Osteocyte (in vitro differentiated cells): ENCODE data around the gene PIGT. TPM values are rescaled to one million over a fixed set of nuclear protein-coding genes. Genes with fewer than 3 reads are reported as not detected.
A peak's percentile ranks its signal among the peaks of the same experiment; 100 is the strongest.

Source experiments
- DNase-seq: peaks from one replicate; pipeline ENCODE4 v3.0.0; 2021; ENCODE audit warnings: mixed read lengths; ENCODE audit not compliant: unreplicated experiment; ENCODE audit errors: extremely low spot score
- H3K27ac Mint-ChIP-seq: one replicate; pipeline ENCODE4 v1.8.0; 2021; ENCODE audit warnings: mild to moderate bottlenecking, mixed read lengths; ENCODE audit not compliant: unreplicated experiment
- H3K27me3 Mint-ChIP-seq: one replicate; pipeline ENCODE4 v1.8.0; 2021; ENCODE audit warnings: mixed read lengths; ENCODE audit not compliant: unreplicated experiment
- H3K36me3 Mint-ChIP-seq: one replicate; pipeline ENCODE4 v1.8.0; 2021; ENCODE audit warnings: mixed read lengths; ENCODE audit not compliant: unreplicated experiment
- H3K4me1 Mint-ChIP-seq: one replicate; pipeline ENCODE4 v1.8.0; 2021; ENCODE audit warnings: mixed read lengths; ENCODE audit not compliant: unreplicated experiment
- H3K4me3 Mint-ChIP-seq: one replicate; pipeline ENCODE4 v1.8.0; 2021; ENCODE audit warnings: mild to moderate bottlenecking, moderate library complexity, mixed read lengths; ENCODE audit not compliant: unreplicated experiment
- H3K9me3 Mint-ChIP-seq: one replicate; pipeline ENCODE4 v1.8.0; 2021; ENCODE audit warnings: mixed read lengths; ENCODE audit not compliant: unreplicated experiment
- total RNA-seq: library from RNA; stranded (reverse); gene quantifications from 2 replicates; pipeline ENCODE4 v1.2.1, GENCODE V29; 2021
- TF ChIP-seq, protein P1 (sequence below): fragments of 200-600 bp; sonication (generic); IDR thresholded peaks from 2 replicates; pipeline ENCODE4 v1.5.0; 2021; ENCODE audit warnings: antibody characterized with exemption, mild to moderate bottlenecking, moderate library complexity

PIGT gene
- total RNA-seq, 1 donor from 2014 or later: 140 TPM

DNA sequence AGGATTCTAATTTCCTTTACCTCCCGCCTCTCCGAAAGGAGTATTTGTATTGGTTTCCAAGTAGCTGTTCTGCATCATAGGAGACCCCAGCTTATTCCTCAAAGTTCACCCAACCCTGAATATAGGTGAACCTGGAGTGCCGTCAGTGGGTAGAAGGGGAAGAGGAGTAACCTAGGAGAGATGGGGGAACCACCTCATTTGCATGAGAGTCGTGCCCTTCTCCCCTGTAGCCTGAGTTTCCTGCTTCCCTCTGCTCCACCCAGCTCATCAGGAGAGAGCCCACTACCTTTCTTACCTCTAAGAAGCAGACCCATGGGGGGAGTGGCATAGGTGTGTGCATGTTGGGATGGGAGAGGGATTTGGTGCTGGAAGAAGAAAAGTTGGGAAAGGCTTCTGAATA lies 36.3 kb downstream of the PIGT start:
- no peaks in the 10 kb centered on the region for H3K9me3 Mint-ChIP-seq
- TF ChIP-seq, protein P1, sequence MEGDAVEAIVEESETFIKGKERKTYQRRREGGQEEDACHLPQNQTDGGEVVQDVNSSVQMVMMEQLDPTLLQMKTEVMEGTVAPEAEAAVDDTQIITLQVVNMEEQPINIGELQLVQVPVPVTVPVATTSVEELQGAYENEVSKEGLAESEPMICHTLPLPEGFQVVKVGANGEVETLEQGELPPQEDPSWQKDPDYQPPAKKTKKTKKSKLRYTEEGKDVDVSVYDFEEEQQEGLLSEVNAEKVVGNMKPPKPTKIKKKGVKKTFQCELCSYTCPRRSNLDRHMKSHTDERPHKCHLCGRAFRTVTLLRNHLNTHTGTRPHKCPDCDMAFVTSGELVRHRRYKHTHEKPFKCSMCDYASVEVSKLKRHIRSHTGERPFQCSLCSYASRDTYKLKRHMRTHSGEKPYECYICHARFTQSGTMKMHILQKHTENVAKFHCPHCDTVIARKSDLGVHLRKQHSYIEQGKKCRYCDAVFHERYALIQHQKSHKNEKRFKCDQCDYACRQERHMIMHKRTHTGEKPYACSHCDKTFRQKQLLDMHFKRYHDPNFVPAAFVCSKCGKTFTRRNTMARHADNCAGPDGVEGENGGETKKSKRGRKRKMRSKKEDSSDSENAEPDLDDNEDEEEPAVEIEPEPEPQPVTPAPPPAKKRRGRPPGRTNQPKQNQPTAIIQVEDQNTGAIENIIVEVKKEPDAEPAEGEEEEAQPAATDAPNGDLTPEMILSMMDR: no peak
- H3K27ac Mint-ChIP-seq: no peak overlapping the region
- no peaks in the 10 kb centered on the region for H3K36me3 Mint-ChIP-seq
- no peaks in the 10 kb centered on the region for H3K4me1 Mint-ChIP-seq
- peaks cover 45% of the 10 kb centered on the region for H3K27me3 Mint-ChIP-seq
- no peak overlapping the region for H3K4me3 Mint-ChIP-seq
- no peak for DNase-seq

DNA sequence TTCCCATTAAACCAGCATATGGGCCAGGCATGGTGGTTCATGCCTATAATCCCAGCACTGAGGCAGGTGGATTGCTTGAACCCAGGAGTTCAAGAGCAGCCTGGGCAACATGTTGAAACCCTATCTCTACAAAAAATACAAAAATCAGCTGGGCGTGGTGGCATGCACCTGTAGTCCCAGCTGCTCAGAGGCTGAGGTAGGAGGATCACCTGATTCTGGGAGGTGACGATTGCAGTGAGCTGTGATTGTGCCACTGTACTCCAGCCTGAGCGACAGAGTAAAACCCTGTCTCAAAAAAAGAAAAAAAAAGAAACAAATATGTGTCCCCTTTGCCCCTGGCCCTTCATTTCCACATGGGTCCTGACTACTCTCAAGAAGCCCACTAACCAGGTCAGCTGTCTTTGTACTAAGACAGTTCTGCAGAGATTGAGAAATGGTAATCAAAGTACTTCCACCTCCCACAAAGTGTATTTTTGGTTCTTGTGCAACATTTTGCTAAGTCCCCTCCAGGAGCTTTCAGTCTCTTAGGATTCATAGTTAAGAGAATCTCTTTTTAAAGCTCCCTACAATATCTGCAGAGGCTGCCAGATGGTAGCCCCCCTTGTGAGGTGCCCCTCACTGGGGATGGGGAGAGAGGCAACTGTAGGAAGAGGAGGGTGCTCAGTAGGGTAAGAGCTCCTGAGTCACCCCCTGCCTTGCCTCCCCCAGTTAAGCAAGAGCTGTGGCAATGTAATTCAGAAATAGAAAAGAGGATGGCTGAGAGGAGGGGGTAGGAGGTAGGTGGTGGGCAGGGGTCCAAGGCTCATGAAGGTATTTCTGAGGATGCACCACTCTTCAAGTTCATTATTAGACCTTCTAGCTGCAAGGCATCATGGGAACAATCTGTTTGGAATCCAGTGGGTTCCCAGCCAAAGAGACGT lies 37.1 kb downstream of the PIGT start:
- no peaks in the 10 kb centered on the region for H3K9me3 Mint-ChIP-seq
- no peaks in the 10 kb centered on the region for H3K4me1 Mint-ChIP-seq
- no peak for DNase-seq
- H3K27me3 Mint-ChIP-seq: peaks cover 43% of the 10 kb centered on the region
- no peak overlapping the region for H3K4me3 Mint-ChIP-seq
- TF ChIP-seq, protein P1: no peak
- H3K36me3 Mint-ChIP-seq: no peaks in the 10 kb centered on the region
- no peak overlapping the region for H3K27ac Mint-ChIP-seq

DNA sequence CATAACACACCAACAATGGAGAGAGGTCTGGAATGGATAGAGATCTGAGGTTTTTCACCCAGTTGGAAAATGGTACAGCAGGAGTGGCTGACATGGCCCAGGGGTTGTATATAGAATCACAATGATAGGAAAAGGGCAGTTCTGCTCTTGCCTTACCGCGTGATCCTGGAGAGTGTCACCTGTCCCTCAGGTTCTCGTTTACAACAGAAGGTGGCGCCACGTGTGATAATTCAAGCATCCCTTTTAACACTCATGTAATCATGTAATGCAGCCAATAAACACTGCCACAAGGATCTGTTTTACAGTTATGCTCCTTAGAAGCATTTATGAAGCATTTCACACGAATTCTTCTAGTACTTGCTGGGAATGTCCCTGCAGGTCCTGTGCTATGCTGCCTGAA lies 40.7 kb downstream of the PIGT start:
- Mint-ChIP-seq H3K27ac (no peak overlapping the region), H3K9me3 (no peaks in the 10 kb centered on the region), H3K27me3 (peaks cover 58% of the 10 kb centered on the region), H3K36me3 (no peaks in the 10 kb centered on the region), H3K4me1 (no peaks in the 10 kb centered on the region), H3K4me3 (no peak overlapping the region)
- DNase-seq: no peak
- TF ChIP-seq, protein P1: peak; percentile 30

DNA sequence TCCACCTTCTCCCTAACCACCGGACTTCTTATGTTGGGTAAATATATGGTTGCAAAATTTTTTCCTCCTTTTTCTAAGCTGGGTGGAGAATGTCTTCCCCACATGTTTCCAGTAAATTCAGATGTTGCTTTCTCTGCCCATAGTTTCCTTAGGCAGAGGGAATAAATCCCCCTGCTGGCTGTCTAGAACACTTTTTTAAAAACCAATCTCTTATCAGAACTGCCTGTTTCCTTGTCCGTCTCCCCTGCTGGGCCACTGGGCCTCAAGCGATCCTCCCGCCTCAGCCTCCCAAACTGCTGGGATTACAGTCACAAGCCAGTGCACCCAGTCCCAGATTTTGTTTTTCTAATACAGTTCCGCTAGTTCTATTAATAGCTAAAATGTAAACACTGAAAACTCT lies 43.7 kb downstream of the PIGT start:
- no peak for DNase-seq
- no peaks in the 10 kb centered on the region for H3K4me1 Mint-ChIP-seq
- TF ChIP-seq, protein P1: peak; percentile 23
- no peak overlapping the region for H3K27ac Mint-ChIP-seq
- peaks cover 45% of the 10 kb centered on the region for H3K27me3 Mint-ChIP-seq
- H3K36me3 Mint-ChIP-seq: no peaks in the 10 kb centered on the region
- no peaks in the 10 kb centered on the region for H3K9me3 Mint-ChIP-seq
- no peak overlapping the region for H3K4me3 Mint-ChIP-seq

DNA sequence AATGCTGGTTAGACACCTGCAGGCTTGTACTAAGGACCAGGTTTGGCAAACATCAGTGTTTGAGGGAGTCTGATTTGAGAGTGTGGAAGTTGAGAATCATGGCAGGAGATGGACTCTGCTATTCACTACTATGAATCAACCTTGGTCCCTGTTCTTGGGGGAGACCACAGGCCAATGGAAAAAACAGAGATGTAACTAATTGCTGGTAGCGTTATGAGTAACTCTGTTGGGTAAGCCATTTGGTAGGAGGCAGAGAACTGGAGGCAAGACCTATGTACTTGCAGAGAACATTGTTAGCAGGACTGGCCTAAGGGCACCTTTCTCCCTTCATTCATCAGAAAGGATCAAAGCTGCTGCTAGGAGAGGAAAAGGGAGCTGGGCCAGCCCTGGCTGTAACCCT lies 45.3 kb downstream of the PIGT start:
- Mint-ChIP-seq H3K27ac (no peak overlapping the region), H3K4me3 (no peak overlapping the region), H3K27me3 (peaks cover 49% of the 10 kb centered on the region), H3K9me3 (no peaks in the 10 kb centered on the region), H3K4me1 (no peaks in the 10 kb centered on the region), H3K36me3 (no peaks in the 10 kb centered on the region)
- TF ChIP-seq, protein P1: no peak
- no peak for DNase-seq
